Measurements from ENCODE around the gene UQCRC2.

GRCh38 chr16:21991621-21992020 is 38.5 kb downstream of the UQCRC2 start:
- TF ChIP-seq CTCF (conservative IDR thresholded peaks at IDR 0.05 in 1 of 2, IDR thresholded peaks at IDR 0.05 in 1 of 2; ENCODE audit: low read depth in 1 of 2, low read length in 2 of 2), result no peak
- TF ChIP-seq EZH2 (IDR thresholded peaks at IDR 0.05; ENCODE audit: low read length, missing control alignments), result no peak
